ENCODE measurements around the gene SPINT2.
"Not testable (repeated sequence)": the region's sequence is repeated elsewhere in the genome, so short reads cannot be mapped to it uniquely, and the experiment has no call there.

Gene SPINT2

DNA sequence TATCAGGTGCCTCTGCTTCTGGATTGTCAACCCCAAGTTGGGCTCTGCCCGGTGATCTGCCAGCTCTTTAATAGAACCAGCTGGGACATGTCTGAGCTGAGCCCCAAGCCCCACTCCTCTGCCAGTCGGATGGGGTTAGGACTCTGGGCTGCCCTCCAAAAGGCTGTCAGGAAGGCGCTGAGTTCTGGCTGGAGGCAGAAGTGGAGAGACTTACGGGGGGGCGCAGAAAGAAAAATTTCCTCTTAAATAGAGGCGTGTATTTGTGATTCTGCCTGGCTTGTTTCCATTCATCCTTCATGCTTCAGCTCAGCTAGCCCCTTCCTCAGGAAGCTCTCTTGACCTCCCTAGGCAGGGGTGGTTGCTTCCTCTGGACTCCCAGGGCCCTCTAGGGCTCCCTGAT lies 54.3 kb downstream of the SPINT2 start:
- DNase-seq (ENCODE audit: low spot score) (no peak), FAIRE-seq (no peak)

DNA sequence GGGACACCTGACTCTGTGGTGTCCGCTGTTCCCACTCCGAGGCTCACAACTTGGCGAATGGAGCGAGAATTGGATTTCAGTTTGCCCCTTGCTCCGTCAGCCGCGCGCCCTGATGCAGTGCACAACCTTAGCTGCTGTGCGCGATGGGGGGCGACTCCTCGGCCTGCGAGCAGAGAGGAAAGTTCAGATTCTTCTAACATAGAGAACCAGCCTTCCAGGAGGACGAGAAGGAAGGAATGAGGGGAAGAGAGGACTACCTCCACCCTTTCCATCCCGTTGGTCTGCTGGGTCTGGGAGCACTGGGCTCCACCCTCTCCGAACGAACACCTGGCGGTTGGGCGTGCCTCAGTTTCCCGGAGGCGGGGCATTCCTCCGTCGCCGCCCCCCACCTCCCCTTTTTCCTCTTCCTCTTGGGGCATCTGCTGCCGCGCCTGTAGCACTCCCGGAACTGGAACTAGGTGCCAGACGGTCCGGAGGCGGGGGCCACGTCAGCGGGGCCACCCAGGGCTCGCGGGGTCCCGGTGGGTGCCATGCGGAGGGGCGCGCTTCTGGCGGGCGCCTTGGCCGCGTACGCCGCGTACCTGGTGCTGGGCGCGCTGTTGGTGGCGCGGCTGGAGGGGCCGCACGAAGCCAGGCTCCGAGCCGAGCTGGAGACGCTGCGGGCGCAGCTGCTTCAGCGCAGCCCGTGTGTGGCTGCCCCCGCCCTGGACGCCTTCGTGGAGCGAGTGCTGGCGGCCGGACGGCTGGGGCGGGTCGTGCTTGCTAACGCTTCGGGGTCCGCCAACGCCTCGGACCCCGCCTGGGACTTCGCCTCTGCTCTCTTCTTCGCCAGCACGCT lies 55.3 kb downstream of the SPINT2 start, which contains the start of gene KCNK6:
Gene KCNK6 (plus strand): TSS at position 425 of the 838 bp plus-strand sequence. CDS start 106 bp downstream, at position 531.
- DNase-seq (ENCODE audit: low spot score) = no peak

DNA sequence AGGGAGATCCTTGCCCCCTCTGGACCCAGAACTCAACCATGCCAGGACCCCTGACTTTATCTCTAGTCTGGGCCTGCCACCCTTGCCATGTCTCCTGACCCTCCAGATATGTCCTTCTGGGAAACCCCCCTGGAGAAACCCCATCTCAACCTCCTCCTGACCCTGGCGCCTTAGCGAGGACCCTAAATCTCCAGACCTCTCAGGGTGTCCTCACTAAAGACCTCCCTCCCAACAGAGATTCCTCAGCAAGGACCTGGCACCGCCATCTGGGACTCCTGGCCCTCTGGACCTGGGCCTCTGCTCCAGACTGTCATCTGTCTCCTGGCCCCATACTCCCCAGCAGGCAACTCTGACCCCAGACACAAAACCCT lies 56.6 kb downstream of the SPINT2 start:
- DNase-seq (ENCODE audit: low spot score) (no peak), FAIRE-seq (no peak)

More for the DNA sequence above, 55.3 kb downstream of the SPINT2 start, which contains the start of gene KCNK6:
- no peak for FAIRE-seq

DNA sequence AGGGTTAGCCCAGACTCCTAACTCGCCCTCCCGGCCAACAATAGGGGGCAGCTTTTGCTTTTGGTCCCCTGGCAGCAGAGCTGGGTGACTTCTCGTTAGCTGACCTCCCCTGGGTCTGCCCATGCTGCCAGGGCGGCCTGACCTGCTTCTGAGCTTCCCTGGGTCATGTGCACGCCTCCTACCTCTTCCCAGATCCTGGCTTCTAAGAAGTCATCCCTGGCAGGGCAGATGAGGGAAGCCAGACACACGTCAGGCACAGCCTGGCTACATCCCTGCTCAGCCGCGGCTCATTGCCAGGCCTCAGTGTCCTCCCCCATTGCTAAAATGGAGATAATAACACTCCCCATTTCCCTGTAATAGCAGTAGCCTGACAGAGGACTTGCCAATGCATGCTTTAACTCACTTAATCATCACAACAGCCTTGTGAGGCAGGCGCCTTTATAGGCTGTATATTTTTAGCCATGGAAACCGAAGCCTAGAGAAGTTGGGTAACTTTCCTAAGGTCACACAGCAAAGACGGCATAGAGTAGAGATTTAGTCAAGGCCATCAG lies 57.3 kb downstream of the SPINT2 start:
- FAIRE-seq (no peak), DNase-seq (ENCODE audit: low spot score) (no peak)

DNA sequence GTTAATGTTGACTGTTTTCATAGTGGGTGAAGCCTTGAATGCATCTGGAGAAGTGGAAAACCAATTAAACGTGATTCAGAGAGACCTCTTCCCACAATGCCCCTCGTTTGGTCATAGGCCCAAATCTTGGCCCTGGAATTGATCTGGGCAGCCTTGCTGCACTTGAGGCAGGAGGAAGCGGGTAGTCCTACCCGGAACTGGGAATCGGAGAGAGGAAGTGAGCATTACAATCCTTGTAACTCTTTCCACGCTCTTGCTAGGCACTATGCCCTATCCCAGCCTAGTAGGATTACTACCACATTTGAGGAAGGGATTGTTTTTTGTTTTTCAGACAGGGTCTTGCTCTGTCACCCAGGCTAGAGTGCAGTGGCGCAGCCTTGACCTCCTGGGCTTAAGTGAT lies 58.9 kb downstream of the SPINT2 start:
- FAIRE-seq (no peak), DNase-seq (ENCODE audit: low spot score) (no peak)

DNA sequence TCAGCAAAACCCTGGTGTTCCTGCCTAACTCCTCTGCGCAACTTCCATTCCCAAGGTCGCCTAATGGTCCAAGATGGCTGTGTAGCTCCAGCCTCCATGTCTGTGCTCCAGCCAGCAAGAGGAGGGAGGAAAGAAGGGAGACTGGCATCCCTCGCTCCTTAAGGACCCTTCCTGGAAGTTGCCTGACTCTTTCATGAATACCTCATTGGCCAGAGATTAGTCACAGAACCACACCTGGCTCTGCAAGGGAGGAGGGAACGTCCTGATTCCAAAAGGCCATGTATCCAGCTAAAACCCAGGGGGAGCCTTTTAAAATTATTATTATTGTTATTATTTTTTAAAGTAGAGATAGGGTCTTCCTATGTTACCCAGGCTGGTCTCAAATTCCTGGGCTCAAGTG lies 60.1 kb downstream of the SPINT2 start:
- DNase-seq (ENCODE audit: low spot score) (no peak), FAIRE-seq (no peak)

DNA sequence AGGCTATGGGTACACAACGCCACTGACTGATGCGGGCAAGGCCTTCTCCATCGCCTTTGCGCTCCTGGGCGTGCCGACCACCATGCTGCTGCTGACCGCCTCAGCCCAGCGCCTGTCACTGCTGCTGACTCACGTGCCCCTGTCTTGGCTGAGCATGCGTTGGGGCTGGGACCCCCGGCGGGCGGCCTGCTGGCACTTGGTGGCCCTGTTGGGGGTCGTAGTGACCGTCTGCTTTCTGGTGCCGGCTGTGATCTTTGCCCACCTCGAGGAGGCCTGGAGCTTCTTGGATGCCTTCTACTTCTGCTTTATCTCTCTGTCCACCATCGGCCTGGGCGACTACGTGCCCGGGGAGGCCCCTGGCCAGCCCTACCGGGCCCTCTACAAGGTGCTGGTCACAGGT lies 62.2 kb downstream of the SPINT2 start:
- no peak for FAIRE-seq
- DNase-seq (ENCODE audit: low spot score) = no peak

DNA sequence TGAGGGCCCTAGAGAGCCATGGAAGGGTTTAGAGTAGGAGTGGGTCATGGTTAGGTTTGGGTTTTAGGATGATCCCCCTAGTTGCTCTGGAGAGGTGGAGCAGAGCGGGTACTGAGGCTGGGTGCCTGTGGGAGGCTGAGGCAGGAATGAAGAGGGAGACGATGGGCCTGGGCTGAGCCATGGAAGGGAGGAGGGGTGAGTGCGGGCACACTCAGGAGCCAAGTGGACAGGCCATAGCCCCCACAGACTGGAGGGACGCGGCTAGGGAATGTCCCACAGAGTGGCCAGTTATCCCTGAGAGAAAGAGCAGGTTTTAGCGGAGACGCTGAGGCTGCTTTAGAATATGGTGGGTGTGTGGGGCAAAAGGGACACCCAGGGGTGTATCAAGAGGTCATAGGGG lies 65.3 kb downstream of the SPINT2 start:
- no peak for FAIRE-seq
- no peak for DNase-seq (ENCODE audit: low spot score)

DNA sequence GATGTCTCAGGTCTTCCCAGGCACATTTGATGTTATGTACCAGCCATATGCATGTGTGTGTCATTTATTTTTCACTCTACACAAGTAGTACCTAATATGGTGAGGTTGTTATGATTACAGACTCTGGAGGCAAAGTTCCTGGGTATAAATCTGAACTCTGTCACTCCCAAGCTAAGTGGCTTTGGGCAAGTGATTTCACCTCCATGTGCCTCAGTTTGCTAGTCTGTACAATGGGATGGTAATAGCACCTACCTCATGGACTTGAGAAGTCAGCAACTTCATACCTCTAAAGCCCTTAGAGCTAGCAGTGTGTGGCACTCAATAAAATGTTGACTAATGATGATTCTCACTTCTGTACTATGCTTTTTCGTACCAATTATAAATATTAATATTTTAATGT lies 67.4 kb downstream of the SPINT2 start:
- DNase-seq (ENCODE audit: low spot score) (no peak), FAIRE-seq (no peak)

DNA sequence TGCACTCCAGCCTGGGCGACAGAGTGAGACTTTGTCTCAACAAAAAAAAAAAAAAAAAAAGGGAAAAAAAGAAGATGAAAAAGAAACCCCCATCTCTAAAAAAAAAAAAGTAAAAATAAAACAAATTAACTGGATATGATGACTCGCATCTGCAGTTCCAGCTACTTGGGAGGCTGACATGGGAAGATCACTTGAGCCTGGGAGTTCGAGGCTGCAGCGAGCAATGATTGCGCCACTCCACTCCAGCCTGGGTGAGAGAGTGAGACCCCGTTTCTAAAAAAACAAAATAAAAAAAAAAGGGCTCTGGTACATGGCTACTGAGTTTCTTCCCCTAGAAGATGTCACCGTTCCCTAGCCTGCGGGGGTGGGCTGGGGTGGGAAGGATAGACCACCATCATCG lies 68.9 kb downstream of the SPINT2 start:
- FAIRE-seq = no peak

DNA sequence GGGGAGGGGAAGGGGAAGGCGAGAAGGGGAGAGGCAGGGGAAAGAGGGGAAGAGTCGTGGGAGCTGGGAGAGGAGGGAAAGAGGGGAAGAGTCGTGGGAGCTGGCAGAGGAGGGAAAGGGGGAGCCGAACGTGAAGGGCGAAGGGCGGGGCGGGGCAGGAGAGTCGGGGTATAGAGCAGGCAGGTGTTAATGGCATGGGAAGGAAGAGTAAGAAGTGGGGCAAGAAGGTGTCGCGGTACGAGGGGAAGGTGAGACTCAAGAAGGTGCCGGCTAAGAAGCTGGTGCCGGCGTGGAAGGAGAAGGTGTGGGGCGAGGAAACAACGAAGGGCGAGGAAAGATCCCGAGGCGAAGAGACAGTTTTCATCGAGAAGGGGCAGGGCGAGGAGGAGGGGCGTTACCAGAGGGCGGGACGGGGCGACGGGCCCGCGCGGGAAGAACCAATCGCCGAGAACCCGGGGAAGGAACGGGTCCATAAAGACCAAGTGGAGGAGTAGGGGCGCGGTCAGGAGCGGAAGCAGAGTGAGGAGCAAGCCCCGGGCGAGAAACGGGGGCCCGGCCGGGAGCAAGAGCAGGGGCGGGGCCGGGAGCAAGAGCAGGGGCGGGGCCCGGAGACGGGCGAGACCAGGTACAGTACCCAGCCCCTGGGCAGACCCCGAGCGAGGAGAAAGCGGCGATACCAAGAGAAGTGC lies 71.7 kb downstream of the SPINT2 start:
- FAIRE-seq = peak; percentile 66
- peak; percentile 75 for DNase-seq (ENCODE audit: low spot score)

More for the DNA sequence above, 68.9 kb downstream of the SPINT2 start:
- no peak for DNase-seq (ENCODE audit: low spot score)

DNA sequence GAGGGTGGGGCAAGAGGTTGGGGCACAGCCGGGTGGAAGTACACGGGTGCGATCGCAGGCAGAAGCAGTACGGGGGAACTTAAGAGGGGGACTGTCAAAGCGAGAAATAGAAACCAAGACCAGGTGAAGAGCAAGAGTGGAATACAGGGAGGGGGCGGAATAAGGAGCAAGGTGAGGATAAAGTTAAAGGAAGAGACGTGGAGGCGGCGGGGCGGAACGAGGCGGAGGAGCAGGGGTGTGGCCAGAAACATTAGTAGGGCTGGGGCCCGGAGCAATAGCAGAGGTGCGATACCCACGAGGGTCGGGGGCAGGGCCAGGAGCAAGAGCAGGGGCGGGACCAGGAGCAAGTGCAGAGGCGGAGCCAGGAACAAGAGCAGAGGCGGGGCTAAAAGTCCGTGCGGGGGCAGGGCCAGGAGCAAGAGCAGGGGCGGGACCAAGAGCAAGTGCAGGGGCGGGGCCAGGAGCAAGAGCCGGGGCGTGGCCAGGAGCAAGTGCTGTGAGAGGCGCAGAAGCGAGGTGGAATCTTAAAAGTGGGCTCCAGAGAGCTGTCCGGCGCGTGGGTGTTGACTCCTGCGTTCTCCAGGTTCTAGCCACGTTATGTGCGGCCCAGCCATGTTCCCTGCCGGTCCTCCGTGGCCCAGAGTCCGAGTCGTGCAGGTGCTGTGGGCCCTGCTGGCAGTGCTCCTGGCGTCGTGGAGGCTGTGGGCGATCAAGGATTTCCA lies 72.4 kb downstream of the SPINT2 start:
- FAIRE-seq = peak; percentile 44

DNA sequence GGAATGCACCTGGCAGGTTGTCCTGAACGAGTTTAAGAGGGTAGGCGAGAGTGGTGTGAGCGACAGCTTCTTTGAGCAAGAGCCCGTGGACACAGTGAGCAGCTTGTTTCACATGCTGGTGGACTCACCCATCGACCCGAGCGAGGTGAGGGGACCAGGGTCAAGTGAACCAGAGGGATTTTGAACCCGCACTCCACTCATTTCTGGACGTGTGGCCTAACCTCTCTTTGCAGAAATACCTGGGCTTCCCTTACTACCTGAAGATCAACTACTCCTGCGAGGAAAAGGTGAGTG lies 72.9 kb downstream of the SPINT2 start:
- FAIRE-seq (no peak), DNase-seq (ENCODE audit: low spot score) (no peak)

More for the DNA sequence above, 72.4 kb downstream of the SPINT2 start:
- peak; percentile 79 for DNase-seq (ENCODE audit: low spot score)

DNA sequence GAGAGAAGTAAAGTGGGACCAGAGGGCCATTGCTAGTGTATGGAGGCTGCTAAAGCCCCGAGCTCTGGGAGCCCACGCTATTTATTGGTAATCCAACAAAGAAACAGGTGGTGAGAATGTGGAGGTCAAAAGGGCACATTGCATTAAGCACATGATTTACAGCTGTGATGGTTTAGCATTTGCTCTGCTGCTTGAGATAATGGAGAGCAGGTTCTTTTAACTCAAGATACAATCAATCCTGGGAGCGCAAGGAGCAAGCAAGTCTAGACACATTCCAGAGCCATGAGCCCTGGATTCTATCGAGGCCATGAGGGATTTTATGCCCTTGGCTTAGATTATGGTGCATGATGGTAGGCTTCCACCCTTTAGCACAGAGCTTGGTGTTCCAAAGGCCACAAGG lies 74.6 kb downstream of the SPINT2 start:
- DNase-seq (ENCODE audit: low spot score); FAIRE-seq: not testable (repeated sequence)

DNA sequence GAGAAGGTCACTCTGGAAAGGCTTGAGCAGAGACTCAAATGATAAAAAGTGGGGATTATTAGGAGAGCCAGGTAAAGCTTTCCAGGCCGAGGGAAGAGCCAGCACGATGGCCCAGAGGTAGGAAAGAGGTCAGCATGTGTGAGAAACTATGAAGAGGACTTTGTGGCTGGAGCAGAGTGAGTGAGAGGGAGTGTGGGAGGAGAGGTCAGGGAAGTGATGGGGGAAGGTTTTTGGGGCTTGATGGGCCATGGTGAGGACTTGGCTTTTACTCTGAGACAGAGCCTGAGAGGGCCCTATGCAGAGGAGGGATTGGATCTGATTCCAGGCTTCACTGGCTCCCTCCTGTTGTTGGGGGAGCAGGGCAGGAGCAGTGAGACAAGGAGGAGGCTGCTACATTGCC lies 76.6 kb downstream of the SPINT2 start:
- no peak for DNase-seq (ENCODE audit: low spot score)
- FAIRE-seq = no peak

Measured in RCC 7860 (cell line).